Neural progenitor cell (in vitro differentiated cells): ENCODE measurements around the gene GCNT2.
"Not testable (repeated sequence)": the region's sequence is repeated elsewhere in the genome, so short reads cannot be mapped to it uniquely, and the experiment has no call there.

ENCODE experiments used
- EZH2 ChIP-seq: fragments of 200-600 bp; sonication (generic); IDR thresholded peaks from 2 replicates; pipeline ENCODE4 v1.6.1; 2017; ENCODE audit warnings: antibody characterized with exemption, mild to moderate bottlenecking, moderate library complexity
- TF ChIP-seq, protein P1 (sequence below): fragments of 200-600 bp; sonication (generic); IDR thresholded peaks from 2 replicates; pipeline ENCODE4 v1.5.1; 2017; ENCODE audit warnings: antibody characterized with exemption, mild to moderate bottlenecking

DNA sequence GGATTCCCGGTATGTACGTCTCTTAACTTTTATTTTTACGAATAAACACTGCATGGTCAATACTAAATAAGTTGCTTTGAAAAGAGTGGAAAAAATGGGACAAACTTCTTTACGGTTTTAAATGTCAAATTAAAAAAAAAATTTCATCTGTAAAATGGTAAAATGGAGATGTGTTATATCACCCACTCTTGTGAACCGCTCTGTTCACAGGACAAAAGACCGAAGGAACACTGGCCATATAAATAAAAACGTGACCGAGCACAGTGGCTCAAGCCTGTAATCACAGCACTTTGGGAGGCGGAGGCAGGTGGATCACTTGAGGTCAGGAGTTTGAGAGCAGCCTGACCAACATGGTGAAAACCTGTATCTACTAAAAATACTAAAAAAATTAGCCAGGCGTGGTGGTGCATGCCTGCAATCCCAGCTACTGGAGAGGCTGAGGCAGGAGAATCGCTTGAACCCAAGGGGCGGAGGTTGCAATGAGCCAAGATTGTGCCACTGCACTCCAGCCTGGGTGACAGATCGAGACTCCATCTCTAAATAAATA, 8.8 kb downstream of the GCNT2 start:
- TF ChIP-seq, protein P1, sequence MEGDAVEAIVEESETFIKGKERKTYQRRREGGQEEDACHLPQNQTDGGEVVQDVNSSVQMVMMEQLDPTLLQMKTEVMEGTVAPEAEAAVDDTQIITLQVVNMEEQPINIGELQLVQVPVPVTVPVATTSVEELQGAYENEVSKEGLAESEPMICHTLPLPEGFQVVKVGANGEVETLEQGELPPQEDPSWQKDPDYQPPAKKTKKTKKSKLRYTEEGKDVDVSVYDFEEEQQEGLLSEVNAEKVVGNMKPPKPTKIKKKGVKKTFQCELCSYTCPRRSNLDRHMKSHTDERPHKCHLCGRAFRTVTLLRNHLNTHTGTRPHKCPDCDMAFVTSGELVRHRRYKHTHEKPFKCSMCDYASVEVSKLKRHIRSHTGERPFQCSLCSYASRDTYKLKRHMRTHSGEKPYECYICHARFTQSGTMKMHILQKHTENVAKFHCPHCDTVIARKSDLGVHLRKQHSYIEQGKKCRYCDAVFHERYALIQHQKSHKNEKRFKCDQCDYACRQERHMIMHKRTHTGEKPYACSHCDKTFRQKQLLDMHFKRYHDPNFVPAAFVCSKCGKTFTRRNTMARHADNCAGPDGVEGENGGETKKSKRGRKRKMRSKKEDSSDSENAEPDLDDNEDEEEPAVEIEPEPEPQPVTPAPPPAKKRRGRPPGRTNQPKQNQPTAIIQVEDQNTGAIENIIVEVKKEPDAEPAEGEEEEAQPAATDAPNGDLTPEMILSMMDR: not testable (repeated sequence)
- not testable (repeated sequence) for TF ChIP-seq EZH2
